Activated effector memory CD4-positive, alpha-beta T cell treated with anti-CD3 and anti-CD28 coated beads, Interleukin-2, amount 50 U/mL, for 16 hours (primary cell): ENCODE measurements around the gene RRP8.

Experiments
- DNase-seq: peaks from one replicate; pipeline ENCODE4 v3.0.0-alpha.2; 2020

RRP8 gene

DNA sequence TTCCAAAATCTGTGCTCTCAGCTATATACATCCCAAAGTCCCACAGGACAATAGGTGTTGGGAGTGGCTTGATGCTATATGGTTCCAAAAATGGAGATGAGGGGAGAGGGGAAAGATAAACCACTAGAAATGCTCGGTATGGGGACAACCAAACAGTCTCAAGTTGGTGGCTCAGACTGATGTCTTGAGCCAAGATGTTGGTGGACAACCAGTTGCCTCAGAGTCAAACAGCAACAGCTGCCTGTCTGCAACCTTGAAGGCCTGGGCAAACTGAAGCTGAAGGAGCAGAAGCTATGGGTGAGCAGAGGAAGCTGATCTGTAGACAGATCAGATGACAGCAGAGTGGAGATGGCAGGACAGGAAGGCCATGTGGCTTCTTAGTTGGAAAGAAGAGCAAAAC, 4.0 kb downstream of the RRP8 start:
- no peak for DNase-seq

DNA sequence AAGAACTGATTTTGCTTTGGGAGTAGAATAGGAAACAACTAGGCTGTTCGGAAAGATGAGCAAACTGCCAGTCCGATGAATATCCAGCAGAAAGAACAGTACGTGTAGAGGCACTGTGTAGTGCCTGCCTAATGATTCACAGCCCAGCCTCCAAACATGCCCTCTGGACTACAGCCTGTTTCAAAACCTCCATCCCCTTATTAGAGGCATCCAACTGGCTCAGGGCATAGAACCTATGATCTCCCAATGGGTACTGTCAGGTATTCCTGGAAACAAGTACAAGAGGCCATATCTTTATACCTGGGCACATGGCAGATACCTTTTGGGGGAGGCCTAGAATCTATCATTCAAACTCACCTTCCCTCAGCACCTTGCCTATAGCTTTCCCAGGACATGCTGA, 4.9 kb downstream of the RRP8 start:
- no peak for DNase-seq

- no peak for DNase-seq
Observed at GRCh38 chr11:6596239-6596877, 7.1 kb downstream of the RRP8 start.

DNA sequence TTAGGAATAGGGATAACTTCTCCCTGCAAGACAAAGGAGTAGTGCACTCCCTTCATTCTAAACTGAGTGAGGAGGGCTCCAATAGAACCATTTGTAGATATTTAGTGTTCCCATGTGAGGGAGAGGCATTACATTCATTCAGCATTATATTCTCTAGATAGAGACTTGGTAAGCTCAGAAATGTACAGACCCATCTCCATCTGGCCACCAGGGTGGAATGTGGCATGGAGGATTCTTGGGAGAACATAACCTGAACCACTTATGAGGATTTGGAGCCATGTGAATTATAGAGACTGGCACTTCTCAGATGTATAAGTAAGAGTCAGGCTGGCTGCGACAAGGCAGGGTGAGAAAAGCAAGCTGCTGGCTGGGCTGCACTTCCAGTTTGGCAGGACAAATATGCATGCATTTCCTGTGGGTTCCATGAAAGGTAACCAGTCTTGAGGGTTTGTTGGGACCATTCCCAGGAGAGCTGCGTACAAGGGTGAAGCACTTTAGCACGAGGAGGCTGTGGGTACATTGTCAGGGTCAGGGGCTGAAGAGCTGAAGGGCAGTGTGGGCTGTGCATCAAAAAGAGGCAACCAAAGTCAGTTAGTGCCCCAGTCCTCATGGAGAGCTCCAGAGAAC, 9.2 kb downstream of the RRP8 start:
- no peak for DNase-seq

- DNase-seq: no peak
Observed at GRCh38 chr11:6588018-6588417, 15.4 kb downstream of the RRP8 start.

GRCh38 chr11:6587360-6587953, 16.0 kb downstream of the RRP8 start:
- peak; percentile 41 for DNase-seq

DNA sequence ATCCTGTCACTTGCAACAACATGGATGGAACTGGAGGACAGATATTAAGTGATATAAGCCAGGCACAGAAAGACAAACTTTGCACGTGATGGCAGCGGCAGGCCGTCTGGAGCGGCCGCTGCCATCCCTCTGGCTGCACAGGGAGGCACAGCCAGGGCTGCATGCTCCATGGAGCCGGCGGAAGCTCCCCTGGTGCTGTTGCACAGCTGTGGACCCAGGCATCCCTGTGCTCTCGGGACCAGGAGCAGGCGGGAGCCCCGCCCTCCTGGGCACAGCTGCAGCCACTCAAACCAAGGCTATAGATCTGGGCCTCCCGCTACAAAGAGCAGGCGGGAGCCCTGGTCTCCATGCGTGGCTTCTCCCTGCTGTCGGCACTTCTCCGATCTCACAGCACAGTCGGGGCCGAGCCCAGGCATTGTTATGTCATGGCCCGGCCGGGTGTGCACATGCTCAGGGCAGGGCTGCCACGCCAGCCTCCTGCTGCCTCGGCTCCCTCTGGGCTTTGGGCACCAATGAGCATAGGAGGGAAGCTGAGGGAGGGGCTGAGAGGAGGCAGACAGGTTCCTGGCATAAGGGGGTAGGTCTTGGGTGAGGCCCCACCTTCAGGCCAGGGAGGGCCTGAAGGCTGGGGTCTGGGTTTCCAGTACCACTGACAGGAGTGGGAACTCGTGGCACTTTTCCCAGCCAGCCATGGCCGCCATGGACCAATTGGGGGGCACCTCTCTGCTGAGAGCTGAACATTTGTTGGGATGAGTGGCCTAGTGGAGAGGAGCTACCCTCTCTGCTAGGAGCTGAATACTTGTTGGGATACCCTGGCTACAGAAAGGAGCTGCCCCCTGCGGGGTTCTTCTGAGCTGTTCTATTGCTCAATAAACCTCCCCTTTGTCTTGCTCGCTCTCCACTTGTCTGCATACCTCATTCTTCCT, 16.7 kb downstream of the RRP8 start:
- peak; percentile 56 for DNase-seq

GRCh38 chr11:6584528-6584927, 18.9 kb downstream of the RRP8 start:
- no peak for DNase-seq

DNA sequence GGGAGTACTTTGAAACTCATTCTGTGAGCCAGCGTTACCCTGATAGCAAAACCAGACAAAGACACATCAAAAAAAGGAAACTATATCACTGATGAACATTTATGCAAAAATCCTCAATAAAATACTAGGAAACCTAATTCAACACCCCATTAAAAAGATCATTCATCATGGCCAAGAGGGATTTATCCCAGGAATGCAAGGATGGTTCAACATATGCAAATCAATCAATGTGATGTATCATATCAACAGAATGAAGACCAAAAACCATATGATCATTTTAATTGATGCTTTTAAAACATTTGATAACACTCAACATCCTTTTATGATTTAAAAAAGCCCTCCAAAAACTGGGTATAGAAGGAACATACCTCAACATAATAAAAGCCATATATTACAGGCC, 19.8 kb downstream of the RRP8 start:
- no peak for DNase-seq

DNA sequence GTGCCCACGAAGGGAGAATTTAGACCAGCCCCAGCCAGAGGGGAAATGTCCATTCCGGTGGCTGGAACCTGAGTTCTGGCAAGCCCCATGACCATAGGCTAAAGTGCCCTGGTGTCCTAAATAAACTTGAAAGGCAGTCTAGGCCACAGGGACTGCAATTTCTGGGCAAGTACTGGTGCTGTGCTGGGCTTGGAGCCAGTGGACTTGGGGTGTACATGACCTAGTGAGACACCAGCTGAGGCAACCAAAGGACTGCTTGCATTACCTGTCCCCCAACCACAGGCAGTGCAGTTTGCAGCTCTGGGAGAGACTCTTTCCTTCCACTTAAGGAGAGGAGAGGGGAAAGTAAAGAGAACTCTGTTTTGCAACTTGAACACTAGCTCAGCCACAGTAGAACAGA, 23.7 kb downstream of the RRP8 start:
- DNase-seq: no peak

DNA sequence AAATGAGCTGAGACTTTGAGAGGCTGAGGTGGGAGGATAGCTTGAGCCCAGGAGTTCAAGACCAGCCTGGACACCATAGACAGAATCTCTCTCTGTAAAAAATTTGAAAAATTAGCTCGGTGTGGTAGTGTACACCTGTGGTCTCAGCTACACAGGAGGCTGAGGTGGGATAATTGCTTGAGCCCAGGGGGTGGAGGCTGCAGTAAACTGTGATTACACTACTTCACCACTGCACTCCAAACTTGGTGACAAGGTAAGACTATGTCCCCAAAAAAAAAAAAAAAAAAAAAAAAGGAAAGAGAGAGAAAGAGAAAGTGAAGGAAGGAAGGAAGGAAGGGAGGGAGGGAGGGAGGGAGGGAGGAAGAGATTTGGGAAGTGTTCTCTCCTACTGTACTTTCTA, 25.3 kb downstream of the RRP8 start:
- DNase-seq: no peak

DNA sequence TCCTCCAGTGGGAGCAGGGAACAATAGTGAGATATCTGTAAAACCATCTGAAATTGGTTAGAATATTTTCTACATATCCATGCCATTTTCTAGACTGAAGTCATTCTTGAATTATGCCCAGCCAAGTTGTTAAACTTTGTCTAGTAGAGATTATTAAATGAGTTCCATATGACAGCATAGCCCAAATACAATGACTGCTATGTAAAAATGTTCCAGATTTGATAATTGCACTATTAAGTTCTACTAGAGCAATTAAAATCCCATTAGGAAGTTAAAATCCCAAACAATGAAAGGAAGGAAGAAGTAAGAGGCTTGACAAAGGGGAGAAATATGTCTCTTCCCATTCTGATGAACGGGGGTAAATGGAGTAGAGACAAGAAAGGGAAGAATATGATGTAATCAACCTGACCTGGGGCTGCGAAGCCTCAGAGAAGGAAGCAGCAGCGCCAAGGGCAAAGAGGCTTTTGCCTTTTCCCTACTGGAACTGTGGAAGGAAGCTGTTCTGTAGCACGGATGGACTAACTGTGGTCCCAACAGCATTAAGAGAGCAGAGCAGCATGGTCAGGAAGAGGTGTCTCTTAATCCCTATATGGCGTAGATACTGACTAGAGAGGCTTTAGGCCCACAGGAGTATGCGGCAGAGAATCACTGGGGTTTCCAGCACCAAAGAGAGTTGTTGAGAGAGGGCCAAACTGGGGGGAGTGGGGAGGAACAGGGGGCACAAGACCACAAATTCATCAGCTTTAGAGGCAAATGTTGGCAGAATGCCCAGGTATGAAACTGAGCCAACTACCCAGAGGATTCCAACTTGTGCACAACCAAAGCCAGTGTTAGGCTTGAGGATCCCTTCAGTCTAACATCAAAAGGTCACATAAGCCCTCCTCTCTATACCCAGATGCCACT, 26.7 kb downstream of the RRP8 start:
- DNase-seq: no peak

GRCh38 chr11:6574816-6575715, 28.4 kb downstream of the RRP8 start:
- no peak for DNase-seq

DNA sequence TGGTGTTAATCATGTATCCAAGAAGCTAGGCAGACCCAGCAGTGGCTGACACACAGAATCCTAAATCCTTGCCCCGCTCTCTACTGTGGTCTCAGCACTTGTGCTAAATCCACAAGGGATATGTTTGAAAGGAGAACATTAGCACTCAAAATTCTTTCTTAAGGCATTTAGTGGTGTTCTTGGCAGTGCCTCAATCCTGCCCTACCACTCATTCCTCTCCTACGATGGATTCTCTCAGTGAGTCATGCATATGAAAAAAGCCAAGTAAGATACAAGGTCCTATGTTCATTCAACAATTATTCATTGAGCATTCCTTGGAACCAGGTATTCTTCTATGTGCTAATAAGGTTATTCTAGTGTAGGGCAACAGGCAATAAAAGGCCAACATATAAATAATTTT, 31.2 kb downstream of the RRP8 start:
- DNase-seq: no peak

- no peak for DNase-seq
Observed at GRCh38 chr11:6571434-6572008, 31.9 kb downstream of the RRP8 start.

- DNase-seq: no peak
Observed at GRCh38 chr11:6570691-6571427, 32.6 kb downstream of the RRP8 start.

DNA sequence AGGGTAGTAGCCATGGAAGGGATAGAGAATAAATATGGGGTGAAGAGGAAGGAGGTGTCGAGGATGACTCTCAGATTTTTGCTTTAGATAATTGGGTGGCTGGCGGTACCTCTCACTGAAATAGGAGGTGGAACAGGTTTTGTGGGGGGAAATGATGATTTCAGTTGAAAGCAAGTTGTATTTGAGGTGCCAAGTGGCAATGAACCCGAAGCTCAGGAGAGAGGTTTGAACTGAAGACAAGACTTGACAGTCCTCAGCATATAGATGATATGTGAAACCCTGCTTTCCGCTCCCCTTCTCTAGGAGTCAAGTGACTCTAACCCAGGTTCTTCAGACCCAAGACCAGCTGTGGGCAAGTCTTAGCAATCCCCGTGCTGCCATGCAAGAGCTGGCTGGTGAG, 33.7 kb downstream of the RRP8 start:
- DNase-seq: no peak

GRCh38 chr11:6568191-6568918, 35.1 kb downstream of the RRP8 start:
- no peak for DNase-seq

- no peak for DNase-seq
Observed at GRCh38 chr11:6567371-6567745, 36.1 kb downstream of the RRP8 start.
